HepG2 (cell line): ENCODE results near the gene GRAMD4. TPM values are rescaled to one million over a fixed set of nuclear protein-coding genes. Genes with fewer than 3 reads are reported as not detected.

ENCODE experiments used
- ATAC-seq: fragments of 200-7000 bp; cut with Tn5 transposase; 3 replicates; pipeline ENCODE4 v1.9.1; 2020; ENCODE audit warnings: mild to moderate bottlenecking, moderate library complexity
- BruUV-seq: library from RNA; stranded (reverse); fragments of 400-500 nt; replicated peaks from 2 replicates; lab custom pipeline; 2021; lab: Mats Ljungman, UMichigan
- CTCF ChIA-PET: fragments of 300-600 bp; formaldehyde crosslinking; extraction: SDS; loops from one replicate; lab custom pipeline; 2021; ENCODE audit warnings: low total read pairs, inconsistent platforms, low intra/inter-chr PET ratio; lab: Yijun Ruan, JAX
- POLR2A ChIA-PET: fragments of 350-600 bp; sonication (Branson Sonifier 250); formaldehyde crosslinking; loops from one replicate; lab custom pipeline; 2020; ENCODE audit warnings: antibody characterized with exemption, inconsistent platforms; lab: Yijun Ruan, JAX
- DNase-seq: peaks from one replicate; pipeline ENCODE4 v3.0.0-alpha.2; 2015; ENCODE audit warnings: low spot score
- FAIRE-seq: peaks from 3 replicates; lab custom pipeline; 2011; peaks lifted over from hg19 to GRCh38; lab: Jason Lieb, UNC
- H2AFZ ChIP-seq: one replicate; pipeline ENCODE4 v1.6.1; 2011; ENCODE audit warnings: low read length, inconsistent platforms
- H3K27ac ChIP-seq: fragments of 300-600 bp; 3 replicates; pipeline ENCODE4 v1.8.0; 2011; ENCODE audit warnings: mixed run types, mild to moderate bottlenecking, mixed read lengths, low read length, inconsistent platforms; ENCODE audit not compliant: insufficient read depth; ENCODE audit errors: extremely low read length
- H3K27me3 ChIP-seq, 2 experiments: fragments of 200-600 bp in 1 of 2; 2 replicates in 1 of 2; 3 replicates in 1 of 2; pipeline versions ENCODE4 v1.6.0 to v1.8.0; 2011; ENCODE audit warnings: low read length in 2 of 2, mild to moderate bottlenecking in 2 of 2, moderate library complexity in 2 of 2, inconsistent platforms in 1 of 2; ENCODE audit not compliant: insufficient read depth in 2 of 2, control insufficient read depth in 1 of 2
- H3K36me3 ChIP-seq, 2 experiments: fragments of 200-600 bp in 1 of 2; replicated peaks in 1 of 2; 2 replicates in 1 of 2; 3 replicates in 1 of 2; pipeline versions ENCODE4 v1.5.1 to v1.8.0; 2011; ENCODE audit warnings: low read length in 2 of 2, inconsistent platforms in 1 of 2; ENCODE audit not compliant: insufficient read depth in 2 of 2, control insufficient read depth in 1 of 2
- H3K4me1 ChIP-seq: 2 replicates; pipeline ENCODE4 v1.5.1; 2012; ENCODE audit warnings: low read length, inconsistent platforms; ENCODE audit not compliant: insufficient read depth
- H3K4me2 ChIP-seq: 2 replicates; pipeline ENCODE4 v1.6.0; 2011; ENCODE audit warnings: low read depth, low read length, inconsistent platforms
- H3K4me3 ChIP-seq, 3 experiments: fragments of 200-600 bp in 1 of 3; sonication (generic), shearing (Covaris generic) in 1 of 3; replicated peaks in 1 of 3; 2 replicates each; pipeline ENCODE4 v1.5.1; 2011 to 2016; ENCODE audit warnings: low read length in 3 of 3, inconsistent platforms in 2 of 3, low read depth in 2 of 3, mild to moderate bottlenecking in 2 of 3, control low read depth in 1 of 3, mixed read lengths in 1 of 3; ENCODE audit not compliant: insufficient read depth in 1 of 3
- H3K79me2 ChIP-seq: one replicate; pipeline ENCODE4 v1.6.1; 2011; ENCODE audit warnings: low read length, inconsistent platforms; ENCODE audit not compliant: insufficient read depth
- H3K9ac ChIP-seq: 2 replicates; pipeline ENCODE4 v1.6.0; 2011; ENCODE audit warnings: mild to moderate bottlenecking, low read depth, low read length, inconsistent platforms; ENCODE audit not compliant: insufficient read depth
- H3K9me3 ChIP-seq: 2 replicates; pipeline ENCODE4 v1.5.1; 2012; ENCODE audit warnings: mild to moderate bottlenecking, low read length
- H4K20me1 ChIP-seq: 2 replicates; pipeline ENCODE4 v1.6.0; 2011; ENCODE audit warnings: inconsistent platforms, mild to moderate bottlenecking, low read length, moderate library complexity; ENCODE audit not compliant: insufficient read depth
- CBX1 ChIP-seq: IDR thresholded peaks from one replicate; pipeline ENCODE4 v1.6.1; 2016; ENCODE audit warnings: antibody characterized with exemption, low read depth
- FOXM1 ChIP-seq: sonication (generic); formaldehyde crosslinking; IDR thresholded peaks from 2 replicates; pipeline ENCODE4 v1.5.0; 2020; ENCODE audit warnings: missing genetic modification reagents
- HNRNPL ChIP-seq: fragments of 200-400 bp; formaldehyde crosslinking; IDR thresholded peaks from 2 replicates; pipeline ENCODE4 v1.6.1; 2017; ENCODE audit warnings: mild to moderate bottlenecking, low read depth, low read length
- KAT7 ChIP-seq: IDR thresholded peaks from 2 replicates; pipeline ENCODE4 v1.6.1; 2018; ENCODE audit warnings: borderline replicate concordance, missing compliant biosample characterization
- KLF15 ChIP-seq: sonication (generic); formaldehyde crosslinking; IDR thresholded peaks from 2 replicates; pipeline ENCODE4 v1.8.1; 2023; ENCODE audit warnings: borderline replicate concordance, mild to moderate bottlenecking, inconsistent platforms, missing genetic modification reagents, mixed read lengths
- NR2F1 ChIP-seq, 2 experiments: fragments of 450-650 bp in 1 of 2; formaldehyde crosslinking in 1 of 2; IDR thresholded peaks; 2 replicates each; pipeline versions ENCODE4 v1.5.0 to v1.6.1; 2016 to 2020; ENCODE audit warnings: mild to moderate bottlenecking in 1 of 2, missing compliant biosample characterization in 1 of 2, missing genetic modification reagents in 1 of 2, moderate library complexity in 1 of 2
- PHF20 ChIP-seq: sonication (generic); formaldehyde crosslinking; IDR thresholded peaks from 2 replicates; pipeline ENCODE4 v1.5.0; 2020; ENCODE audit warnings: mild to moderate bottlenecking, missing genetic modification reagents
- ZNF24 ChIP-seq: fragments of 450-650 bp; IDR thresholded peaks from 2 replicates; pipeline ENCODE4 v1.6.1; 2017; ENCODE audit warnings: antibody characterized with exemption, mild to moderate bottlenecking
- ZNF317 ChIP-seq: sonication (generic); formaldehyde crosslinking; IDR thresholded peaks from 2 replicates; pipeline ENCODE4 v1.5.0; 2020; ENCODE audit warnings: mild to moderate bottlenecking, missing genetic modification reagents
- ZNF780A ChIP-seq: sonication (generic); formaldehyde crosslinking; IDR thresholded peaks from 2 replicates; pipeline ENCODE4 v1.8.0; 2022; ENCODE audit warnings: mild to moderate bottlenecking, missing genetic modification reagents, moderate library complexity
- ZNF788 ChIP-seq: sonication (generic); formaldehyde crosslinking; IDR thresholded peaks from 2 replicates; pipeline ENCODE4 v1.5.0; 2020; ENCODE audit warnings: mild to moderate bottlenecking, missing genetic modification reagents, borderline replicate concordance
- WGBS: methylation state at CpG from one replicate; pipeline ENCODE4 v1.1.6; 2017; ENCODE audit warnings: low lambda C conversion rate; 5-methylcytosine and 5-hydroxymethylcytosine counted together
- in situ Hi-C: cut with HindIII; loops from 2 replicates; pipeline ENCODE4 v1.10.0; 2017; ENCODE audit warnings: low pct_unique_long_range_greater_than_20kb; ENCODE audit not compliant: extremely low pct_ligation_motif_present
- intact Hi-C: fragments of 100-400 bp; cut with micrococcal nuclease; formaldehyde crosslinking; loops from one replicate; pipeline ENCODE4 v1.10.0; 2022; ENCODE audit not compliant: unreplicated experiment
- polyA plus RNA-seq, 8 experiments: library from polyadenylated mRNA; depleted of rRNA in 3 of 8; stranded (reverse) in 7 of 8; unstranded in 1 of 8; fragments of >200 nt; fragmentation: Illumina TruSeq in 4 of 8; extraction: Trizol in 4 of 8; gene quantifications; 2 replicates each; pipeline versions ENCODE4 v1.2.1 to v1.2.3, GENCODE V29; 2011 to 2016; ENCODE audit warnings: low read depth in 4 of 8, missing spikeins in 1 of 8, mixed read lengths in 1 of 8; ENCODE audit not compliant: insufficient read depth in 1 of 8
- total RNA-seq, 5 experiments: library from RNA; depleted of rRNA; stranded (reverse); fragments of >200 nt; fragmentation: Illumina TruSeq; extraction: Trizol; gene quantifications; 2 replicates each; pipeline ENCODE4 v1.2.3, GENCODE V29; 2016; ENCODE audit warnings: low read depth in 1 of 5
- TF ChIP-seq, protein P1 (sequence below): sonication (generic); formaldehyde crosslinking; IDR thresholded peaks from 2 replicates; pipeline ENCODE4 v1.8.0; 2022; ENCODE audit warnings: mild to moderate bottlenecking, missing genetic modification reagents
- TF ChIP-seq, protein P2 (sequence below): sonication (generic); formaldehyde crosslinking; IDR thresholded peaks from 2 replicates; pipeline ENCODE4 v1.5.1; 2020; ENCODE audit warnings: mild to moderate bottlenecking, missing genetic modification reagents, borderline replicate concordance

Gene GRAMD4
- total and polyA plus RNA-seq, 2 of the 13 experiments (the other 11 are each of a cell fraction or from before 2014, with no cell fraction given): 15.2 to 15.7 TPM

DNA sequence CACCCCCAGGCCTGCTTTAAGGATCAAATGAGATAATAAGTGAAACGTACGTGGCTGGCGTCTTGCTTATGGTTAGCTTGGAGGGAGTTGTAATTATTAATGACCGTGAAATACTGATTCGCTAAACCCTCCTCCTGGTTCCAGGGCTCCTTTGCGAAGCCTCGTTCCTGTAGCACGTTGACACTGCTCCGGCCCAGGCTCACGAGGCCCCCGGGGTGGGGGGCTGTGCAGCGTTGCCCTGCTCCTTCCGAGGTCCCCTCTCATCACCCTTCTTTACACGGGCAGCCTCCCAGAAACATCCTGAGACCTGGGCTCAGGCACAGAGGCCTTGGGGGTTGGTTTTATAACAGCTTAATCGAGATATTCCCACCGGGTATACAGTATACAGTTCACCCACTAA is 9.1 kb downstream of the GRAMD4 start:
- no TSS peak for BruUV-seq
- Histone ChIP-seq H3K9me3 (no peaks in the 10 kb centered on the region), H4K20me1 (no peaks in the 10 kb centered on the region), H3K4me1 (peaks cover 8% of the 10 kb centered on the region; the same call in 1 of the 2 replicates), H3K27ac (no peak overlapping the region), H3K27me3 (no peaks in the 10 kb centered on the region), H3K36me3 (no peaks in the 10 kb centered on the region; a peak in 2 of 5 replicates), H3K9ac (no peak overlapping the region), H3K4me3 (no peak overlapping the region), H3K79me2 (no peaks in the 10 kb centered on the region), H3K4me2 (no peak overlapping the region), H2AFZ (no peak overlapping the region)
- FAIRE-seq (no peak), ATAC-seq (no peak), DNase-seq (no peak)
- in situ Hi-C loops: no loop called here
- intact Hi-C loops: no loop called here
- ChIA-PET POLR2A (no interaction called here), CTCF (no interaction called here)
- no peak for TF ChIP-seq ZNF780A (CRISPR knock-in tag)
- TF ChIP-seq FOXM1: no peak
- no peak for TF ChIP-seq PHF20 (CRISPR knock-in tag)
- no peak for TF ChIP-seq ZNF24
- TF ChIP-seq HNRNPL: no peak
- WGBS: 95% methylated on average over 16 of the region's 16 CpGs

DNA sequence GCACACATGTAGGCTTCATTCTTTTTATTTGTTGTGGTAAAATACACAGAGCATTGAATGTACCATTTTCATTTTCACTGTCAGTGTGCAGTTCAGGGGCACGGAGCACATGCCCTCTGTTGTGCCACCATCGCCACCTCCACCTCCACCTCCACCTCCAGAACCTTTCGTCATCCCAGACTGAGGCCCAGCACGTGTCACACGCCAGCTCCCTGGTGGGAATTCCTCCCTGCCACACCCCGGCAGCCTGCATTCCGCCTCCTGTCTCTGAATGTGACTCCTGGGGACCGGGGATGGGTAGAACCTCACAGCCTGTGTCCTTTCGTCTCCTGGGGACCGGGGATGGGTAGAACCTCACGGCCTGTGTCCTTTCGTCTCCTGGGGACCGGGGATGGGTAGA is 10.9 kb downstream of the GRAMD4 start:
- Histone ChIP-seq H4K20me1 (no peaks in the 10 kb centered on the region), H3K4me3 (no peak overlapping the region), H3K9me3 (no peaks in the 10 kb centered on the region), H3K4me2 (no peak overlapping the region), H3K36me3 (no peaks in the 10 kb centered on the region; a peak in 2 of 5 replicates), H3K79me2 (no peaks in the 10 kb centered on the region), H3K27me3 (no peaks in the 10 kb centered on the region), H3K4me1 (peaks cover 21% of the 10 kb centered on the region), H2AFZ (no peak overlapping the region), H3K27ac (no peak overlapping the region), H3K9ac (no peak overlapping the region)
- intact Hi-C loops: no loop called here
- no peak for FAIRE-seq
- in situ Hi-C loops: no loop called here
- 99% methylated on average over 12 of the region's 13 CpGs for WGBS
- ATAC-seq: no peak
- ChIA-PET POLR2A (no interaction called here), CTCF (no interaction called here)
- BruUV-seq: no TSS peak
- DNase-seq: no peak
- TF ChIP-seq, protein P1, sequence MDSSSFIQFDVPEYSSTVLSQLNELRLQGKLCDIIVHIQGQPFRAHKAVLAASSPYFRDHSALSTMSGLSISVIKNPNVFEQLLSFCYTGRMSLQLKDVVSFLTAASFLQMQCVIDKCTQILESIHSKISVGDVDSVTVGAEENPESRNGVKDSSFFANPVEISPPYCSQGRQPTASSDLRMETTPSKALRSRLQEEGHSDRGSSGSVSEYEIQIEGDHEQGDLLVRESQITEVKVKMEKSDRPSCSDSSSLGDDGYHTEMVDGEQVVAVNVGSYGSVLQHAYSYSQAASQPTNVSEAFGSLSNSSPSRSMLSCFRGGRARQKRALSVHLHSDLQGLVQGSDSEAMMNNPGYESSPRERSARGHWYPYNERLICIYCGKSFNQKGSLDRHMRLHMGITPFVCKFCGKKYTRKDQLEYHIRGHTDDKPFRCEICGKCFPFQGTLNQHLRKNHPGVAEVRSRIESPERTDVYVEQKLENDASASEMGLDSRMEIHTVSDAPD (CRISPR knock-in tag): no peak
- TF ChIP-seq KLF15 (CRISPR knock-in tag) (no peak), ZNF788 (CRISPR knock-in tag) (no peak), NR2F1 (CRISPR knock-in tag; IDR thresholded peaks at IDR 0.05) (no peak), KAT7 (CRISPR knock-in tag) (no peak), ZNF317 (no peak), CBX1 (no peak)
- TF ChIP-seq, protein P2, sequence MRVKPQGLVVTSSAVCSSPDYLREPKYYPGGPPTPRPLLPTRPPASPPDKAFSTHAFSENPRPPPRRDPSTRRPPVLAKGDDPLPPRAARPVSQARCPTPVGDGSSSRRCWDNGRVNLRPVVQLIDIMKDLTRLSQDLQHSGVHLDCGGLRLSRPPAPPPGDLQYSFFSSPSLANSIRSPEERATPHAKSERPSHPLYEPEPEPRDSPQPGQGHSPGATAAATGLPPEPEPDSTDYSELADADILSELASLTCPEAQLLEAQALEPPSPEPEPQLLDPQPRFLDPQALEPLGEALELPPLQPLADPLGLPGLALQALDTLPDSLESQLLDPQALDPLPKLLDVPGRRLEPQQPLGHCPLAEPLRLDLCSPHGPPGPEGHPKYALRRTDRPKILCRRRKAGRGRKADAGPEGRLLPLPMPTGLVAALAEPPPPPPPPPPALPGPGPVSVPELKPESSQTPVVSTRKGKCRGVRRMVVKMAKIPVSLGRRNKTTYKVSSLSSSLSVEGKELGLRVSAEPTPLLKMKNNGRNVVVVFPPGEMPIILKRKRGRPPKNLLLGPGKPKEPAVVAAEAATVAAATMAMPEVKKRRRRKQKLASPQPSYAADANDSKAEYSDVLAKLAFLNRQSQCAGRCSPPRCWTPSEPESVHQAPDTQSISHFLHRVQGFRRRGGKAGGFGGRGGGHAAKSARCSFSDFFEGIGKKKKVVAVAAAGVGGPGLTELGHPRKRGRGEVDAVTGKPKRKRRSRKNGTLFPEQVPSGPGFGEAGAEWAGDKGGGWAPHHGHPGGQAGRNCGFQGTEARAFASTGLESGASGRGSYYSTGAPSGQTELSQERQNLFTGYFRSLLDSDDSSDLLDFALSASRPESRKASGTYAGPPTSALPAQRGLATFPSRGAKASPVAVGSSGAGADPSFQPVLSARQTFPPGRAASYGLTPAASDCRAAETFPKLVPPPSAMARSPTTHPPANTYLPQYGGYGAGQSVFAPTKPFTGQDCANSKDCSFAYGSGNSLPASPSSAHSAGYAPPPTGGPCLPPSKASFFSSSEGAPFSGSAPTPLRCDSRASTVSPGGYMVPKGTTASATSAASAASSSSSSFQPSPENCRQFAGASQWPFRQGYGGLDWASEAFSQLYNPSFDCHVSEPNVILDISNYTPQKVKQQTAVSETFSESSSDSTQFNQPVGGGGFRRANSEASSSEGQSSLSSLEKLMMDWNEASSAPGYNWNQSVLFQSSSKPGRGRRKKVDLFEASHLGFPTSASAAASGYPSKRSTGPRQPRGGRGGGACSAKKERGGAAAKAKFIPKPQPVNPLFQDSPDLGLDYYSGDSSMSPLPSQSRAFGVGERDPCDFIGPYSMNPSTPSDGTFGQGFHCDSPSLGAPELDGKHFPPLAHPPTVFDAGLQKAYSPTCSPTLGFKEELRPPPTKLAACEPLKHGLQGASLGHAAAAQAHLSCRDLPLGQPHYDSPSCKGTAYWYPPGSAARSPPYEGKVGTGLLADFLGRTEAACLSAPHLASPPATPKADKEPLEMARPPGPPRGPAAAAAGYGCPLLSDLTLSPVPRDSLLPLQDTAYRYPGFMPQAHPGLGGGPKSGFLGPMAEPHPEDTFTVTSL: no peak
